Activated CD4-positive, alpha-beta T cell treated with anti-CD3 and anti-CD28 coated beads for 24 hours (primary cell): ENCODE measurements around the gene SIGLEC1.

Source experiments
- DNase-seq, 2 donors: peaks; one replicate each; pipeline ENCODE4 v3.0.0-alpha.2; 2020; ENCODE audit warnings: low read depth in 2 of 2

Gene SIGLEC1

GRCh38 chr20:3701061-3701998 lies 11.1 kb downstream of the SIGLEC1 start:
- DNase-seq = no peak

GRCh38 chr20:3699037-3699436 lies 13.4 kb downstream of the SIGLEC1 start:
- no peak for DNase-seq

- no peak for DNase-seq
These were observed 13.8 kb downstream of the SIGLEC1 start for GRCh38 chr20:3698591-3699001.

GRCh38 chr20:3697588-3698305 lies 14.7 kb downstream of the SIGLEC1 start:
- DNase-seq = no peak

GRCh38 chr20:3696745-3697587 lies 15.4 kb downstream of the SIGLEC1 start:
- DNase-seq = no peak

- DNase-seq = no peak
These were observed 16.2 kb downstream of the SIGLEC1 start for GRCh38 chr20:3696200-3696599.

GRCh38 chr20:3694864-3695263 lies 17.5 kb downstream of the SIGLEC1 start:
- DNase-seq = no peak

- no peak for DNase-seq
These were observed 19.0 kb downstream of the SIGLEC1 start for GRCh38 chr20:3693376-3693775.

GRCh38 chr20:3692706-3693294 lies 19.6 kb downstream of the SIGLEC1 start:
- no peak for DNase-seq

GRCh38 chr20:3691897-3692296 lies 20.5 kb downstream of the SIGLEC1 start:
- no peak for DNase-seq

GRCh38 chr20:3691306-3691705 lies 21.1 kb downstream of the SIGLEC1 start:
- no peak for DNase-seq

GRCh38 chr20:3690413-3690812 lies 22.0 kb downstream of the SIGLEC1 start:
- DNase-seq = no peak

- no peak for DNase-seq
These were observed 22.4 kb downstream of the SIGLEC1 start for GRCh38 chr20:3689978-3690377.

GRCh38 chr20:3687655-3688054 lies 24.7 kb downstream of the SIGLEC1 start:
- no peak for DNase-seq

- DNase-seq = no peak
These were observed 25.5 kb downstream of the SIGLEC1 start for GRCh38 chr20:3686867-3687321.

- DNase-seq = no peak
These were observed 26.0 kb downstream of the SIGLEC1 start for GRCh38 chr20:3686421-3686820.

- DNase-seq = no peak
These were observed 27.1 kb downstream of the SIGLEC1 start for GRCh38 chr20:3685341-3685740.

- DNase-seq = no peak
These were observed 30.2 kb downstream of the SIGLEC1 start, which contains the start of gene ADAM33 for GRCh38 chr20:3681931-3682781. Gene ADAM33 (minus strand): TSS chr20:3682010. CDS start chr20:3682004, 6 bp downstream.

- no peak for DNase-seq
These were observed 31.0 kb downstream of the SIGLEC1 start for GRCh38 chr20:3681352-3681930.
